GM12865 (cell line): Measurements from ENCODE around the gene SAPCD1.

ENCODE experiments used
- DNase-seq: peaks from one replicate; pipeline ENCODE4 v3.0.0; 2010; ENCODE audit warnings: low read depth
- H3K4me3 ChIP-seq: 2 replicates; pipeline ENCODE4 v1.5.1; 2011; ENCODE audit warnings: mild to moderate bottlenecking, low read depth, low read length, control low read depth
- CTCF ChIP-seq: IDR thresholded peaks from 2 replicates; pipeline ENCODE4 v1.5.1; 2011; ENCODE audit warnings: low read length, control low read depth, low read depth, inconsistent platforms; ENCODE audit not compliant: insufficient read depth; ENCODE audit errors: missing control alignments

The SAPCD1 gene

GRCh38 chr6:31762356-31762755 lies at the start of gene SAPCD1:
SAPCD1 (plus strand) TSS chr6:31762656; CDS start chr6:31763055, 399 bp downstream.
- DNase-seq = no peak
- no peak within 1 kb of the TSS for H3K4me3 ChIP-seq
- TF ChIP-seq CTCF = no peak

- no peak for DNase-seq
- no peak for TF ChIP-seq CTCF
- H3K4me3 ChIP-seq = no peak overlapping the region
Observed at GRCh38 chr6:31713465-31713864, 49.0 kb upstream of the SAPCD1 start.

GRCh38 chr6:31713991-31714684 lies 48.3 kb upstream of the SAPCD1 start:
- H3K4me3 ChIP-seq = no peak overlapping the region
- DNase-seq = no peak
- TF ChIP-seq CTCF = no peak

GRCh38 chr6:31715022-31715958 lies 47.2 kb upstream of the SAPCD1 start, which contains the start of gene LY6G6D:
LY6G6D (plus strand) TSS chr6:31715348; CDS start chr6:31715356, 8 bp downstream.
- DNase-seq = no peak
- H3K4me3 ChIP-seq = no peak within 1 kb of the TSS
- TF ChIP-seq CTCF = no peak

GRCh38 chr6:31717499-31718222 lies 44.8 kb upstream of the SAPCD1 start:
- no peak for TF ChIP-seq CTCF
- no peak for DNase-seq
- H3K4me3 ChIP-seq = no peak overlapping the region

- no peak for TF ChIP-seq CTCF
- no peak overlapping the region for H3K4me3 ChIP-seq
- no peak for DNase-seq
Observed at GRCh38 chr6:31718265-31718664, 44.2 kb upstream of the SAPCD1 start.
